ENCODE results near the gene RASAL3.

Gene RASAL3

GRCh38 chr19:15502264-15502663 lies 37.9 kb upstream of the RASAL3 start:
- DNase-seq (ENCODE audit: extremely low spot score), result no peak
- ChIA-PET POLR2A (no interaction called here), CTCF (interaction anchor here (1.0 kb wide), 1 partner anchor 16 kb away, joined by 3 read pairs; no protein-coding TSS in a partner anchor)
- TF ChIP-seq CTCF (IDR thresholded peaks at IDR 0.05; ENCODE audit: control extremely low read depth, extremely low read depth, low read depth, missing control alignments), result no peak

- CTCF ChIA-PET, result no interaction called here
- DNase-seq (ENCODE audit: extremely low spot score), result no peak
- TF ChIP-seq CTCF (IDR thresholded peaks at IDR 0.05; ENCODE audit: control extremely low read depth, extremely low read depth, low read depth, missing control alignments), result no peak
- POLR2A ChIA-PET, result no interaction called here
Observed at GRCh38 chr19:15501596-15501995, 37.3 kb upstream of the RASAL3 start.

GRCh38 chr19:15498910-15499309 lies 34.6 kb upstream of the RASAL3 start:
- no peak for DNase-seq (ENCODE audit: extremely low spot score)
- CTCF ChIA-PET, result no interaction called here
- POLR2A ChIA-PET, result no interaction called here
- TF ChIP-seq CTCF (IDR thresholded peaks at IDR 0.05; ENCODE audit: control extremely low read depth, extremely low read depth, low read depth, missing control alignments), result no peak

GRCh38 chr19:15498156-15498858 lies 34.0 kb upstream of the RASAL3 start:
- no peak for TF ChIP-seq CTCF (IDR thresholded peaks at IDR 0.05; ENCODE audit: control extremely low read depth, extremely low read depth, low read depth, missing control alignments)
- no peak for DNase-seq (ENCODE audit: extremely low spot score)
- ChIA-PET CTCF (no interaction called here), POLR2A (no interaction called here)

GRCh38 chr19:15495151-15495550 lies 30.8 kb upstream of the RASAL3 start:
- no peak for DNase-seq (ENCODE audit: extremely low spot score)
- no peak for TF ChIP-seq CTCF (IDR thresholded peaks at IDR 0.05; ENCODE audit: control extremely low read depth, extremely low read depth, low read depth, missing control alignments)
- ChIA-PET POLR2A (no interaction called here), CTCF (no interaction called here)

- POLR2A ChIA-PET, result no interaction called here
- CTCF ChIA-PET, result no interaction called here
- no peak for TF ChIP-seq CTCF (IDR thresholded peaks at IDR 0.05; ENCODE audit: control extremely low read depth, extremely low read depth, low read depth, missing control alignments)
- DNase-seq (ENCODE audit: extremely low spot score), result no peak
Observed at GRCh38 chr19:15488489-15489226, 24.3 kb upstream of the RASAL3 start.
